CD4-positive, alpha-beta T cell treated with Interleukin-4 for 1 hour (primary cell): ENCODE measurements around the gene AP1B1.

Experiments used
- DNase-seq, 2 donors: peaks; one replicate each; pipeline ENCODE4 v3.0.0-alpha.2; 2020 to 2022

AP1B1 gene

DNA sequence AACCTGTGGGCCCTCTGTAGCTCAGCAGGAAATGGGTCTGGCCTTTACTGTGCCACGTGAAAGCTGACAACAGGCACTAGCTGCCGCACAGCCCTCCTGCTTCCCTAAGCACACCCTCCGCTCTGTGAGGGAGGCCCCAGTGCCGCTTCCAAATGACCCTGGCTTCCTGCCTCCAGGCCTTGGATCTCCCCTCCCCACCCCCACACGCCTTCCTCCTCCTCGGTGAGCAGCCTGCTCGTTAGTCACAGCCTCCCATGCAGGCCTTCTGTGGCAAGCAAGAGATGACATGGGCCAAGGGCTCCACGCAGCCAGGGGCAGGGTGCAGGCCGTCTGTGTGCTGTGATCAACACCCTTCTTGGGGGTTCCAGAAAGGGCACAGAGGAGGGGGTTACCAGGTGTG lies 57.6 kb downstream of the AP1B1 start:
- DNase-seq = no peak

GRCh38 chr22:29330291-29330690 lies 58.1 kb downstream of the AP1B1 start:
- no peak for DNase-seq

GRCh38 chr22:29329581-29329980 lies 58.8 kb downstream of the AP1B1 start:
- no peak for DNase-seq

GRCh38 chr22:29328566-29329500 lies 59.5 kb downstream of the AP1B1 start:
- DNase-seq = no peak

DNA sequence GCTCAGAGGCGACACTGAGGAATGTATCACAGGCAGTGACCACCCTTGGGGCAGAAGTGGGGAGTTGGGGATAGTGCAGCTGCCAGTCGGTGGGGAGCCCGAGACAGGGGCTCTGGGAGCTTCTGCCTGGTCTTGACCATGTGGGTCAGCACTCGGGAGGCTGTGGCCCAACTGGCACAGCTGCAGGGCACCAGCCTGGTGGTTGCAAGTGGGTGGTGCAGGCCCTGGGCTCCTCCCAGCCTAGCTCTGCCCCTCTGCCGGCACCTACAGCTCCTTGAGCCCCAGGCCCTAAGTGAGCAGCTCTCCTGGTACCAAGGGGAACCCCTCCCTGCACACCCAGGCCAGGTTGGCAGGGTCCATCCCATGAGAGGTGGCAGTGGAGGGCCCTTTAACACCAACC lies 60.3 kb downstream of the AP1B1 start:
- no peak for DNase-seq

GRCh38 chr22:29327089-29327764 lies 61.1 kb downstream of the AP1B1 start:
- DNase-seq = no peak

GRCh38 chr22:29326481-29326880 lies 61.9 kb downstream of the AP1B1 start:
- no peak for DNase-seq

GRCh38 chr22:29325785-29326315 lies 62.5 kb downstream of the AP1B1 start:
- no peak for DNase-seq

- no peak for DNase-seq
Measured at GRCh38 chr22:29325356-29325755, 63.0 kb downstream of the AP1B1 start.

DNA sequence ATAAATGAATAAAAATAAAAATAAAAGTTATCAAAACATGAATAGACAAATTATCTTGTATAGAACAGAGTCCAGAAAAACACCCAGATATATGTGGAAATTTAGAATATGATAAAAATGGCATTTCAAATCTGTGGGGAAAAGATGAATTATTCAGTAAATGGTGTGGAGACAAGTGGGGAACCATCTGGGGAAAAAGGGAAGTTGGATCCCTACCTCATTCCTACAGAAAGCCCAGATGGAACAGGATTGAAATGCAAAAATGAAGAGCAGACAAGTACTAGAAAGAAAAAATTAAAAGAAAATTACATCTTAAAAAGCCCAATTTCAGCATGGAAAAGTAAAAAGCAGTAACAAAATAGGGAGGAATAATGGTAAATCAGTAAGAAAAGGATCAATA lies 64.7 kb downstream of the AP1B1 start:
- no peak for DNase-seq

- DNase-seq = no peak
Measured at GRCh38 chr22:29320546-29320945, 67.8 kb downstream of the AP1B1 start.

- DNase-seq = no peak
Measured at GRCh38 chr22:29319072-29319471, 69.3 kb downstream of the AP1B1 start.

DNA sequence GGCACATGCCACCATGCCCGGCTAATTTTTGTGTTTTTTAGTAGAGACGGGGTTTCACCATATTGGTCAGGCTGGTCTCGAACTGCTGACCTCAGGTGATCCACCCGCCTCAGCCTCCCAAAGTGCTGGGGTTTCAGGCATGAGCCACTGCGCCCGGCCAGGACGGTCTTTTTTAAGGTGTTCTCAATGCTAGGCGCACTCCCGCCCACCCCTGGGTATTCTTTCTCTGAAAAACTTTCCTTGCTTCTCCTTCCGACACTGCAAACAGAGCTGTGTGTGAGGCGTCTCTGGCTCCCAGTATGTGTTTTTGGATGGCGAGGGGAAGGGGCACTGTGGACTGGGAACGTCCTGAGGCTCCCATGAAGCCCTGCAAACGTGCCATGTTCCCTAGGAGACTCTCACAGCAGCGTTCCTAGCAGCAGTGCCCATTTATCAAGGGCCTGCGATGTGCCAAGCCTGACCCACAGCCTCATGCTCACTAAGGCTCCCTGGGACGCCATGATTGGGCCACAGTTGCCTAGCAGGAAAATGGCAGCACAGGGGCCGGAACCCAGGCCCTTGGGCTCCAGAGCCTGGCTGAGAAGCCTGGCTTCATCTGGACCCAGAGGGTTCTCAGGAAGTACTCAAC lies 70.4 kb downstream of the AP1B1 start:
- DNase-seq = no peak

DNA sequence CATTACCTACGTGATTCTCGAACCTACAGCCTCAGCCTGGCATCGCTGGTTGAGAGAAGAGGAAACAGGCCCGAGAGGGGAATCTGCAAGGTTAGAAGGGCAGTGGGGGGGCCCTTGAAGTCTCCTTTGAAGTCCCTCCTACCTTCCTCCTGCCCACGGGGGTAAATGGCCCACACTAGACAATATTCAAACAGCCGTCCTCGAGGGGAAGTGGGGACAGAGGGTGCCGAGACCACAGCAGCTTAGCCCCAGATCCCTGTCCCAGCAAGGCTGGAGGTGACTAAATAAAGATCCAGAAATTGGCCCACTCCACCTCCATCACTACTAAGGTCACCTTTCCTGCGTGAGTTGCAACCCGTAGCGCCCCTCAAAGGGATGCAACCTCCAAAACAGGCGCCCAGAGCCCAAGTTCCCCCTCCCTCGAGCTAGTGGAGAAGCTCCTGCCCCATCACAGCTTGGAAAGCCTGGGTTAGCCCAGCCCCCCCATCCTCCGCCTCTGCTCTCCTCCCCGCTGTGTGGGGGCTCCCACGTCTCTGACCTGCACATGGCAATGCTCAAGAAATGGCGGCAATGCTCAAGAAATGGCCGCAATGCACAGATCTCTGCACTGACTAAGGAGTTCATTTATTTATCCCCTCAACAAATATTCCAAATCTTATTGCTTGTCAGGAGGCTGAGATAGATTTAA lies 72.1 kb downstream of the AP1B1 start:
- DNase-seq = no peak

- no peak for DNase-seq
Measured at GRCh38 chr22:29315286-29316140, 72.9 kb downstream of the AP1B1 start, which contains the start of gene RASL10A. RASL10A (minus strand) TSS chr22:29315697; CDS start chr22:29315246, 451 bp downstream.

DNA sequence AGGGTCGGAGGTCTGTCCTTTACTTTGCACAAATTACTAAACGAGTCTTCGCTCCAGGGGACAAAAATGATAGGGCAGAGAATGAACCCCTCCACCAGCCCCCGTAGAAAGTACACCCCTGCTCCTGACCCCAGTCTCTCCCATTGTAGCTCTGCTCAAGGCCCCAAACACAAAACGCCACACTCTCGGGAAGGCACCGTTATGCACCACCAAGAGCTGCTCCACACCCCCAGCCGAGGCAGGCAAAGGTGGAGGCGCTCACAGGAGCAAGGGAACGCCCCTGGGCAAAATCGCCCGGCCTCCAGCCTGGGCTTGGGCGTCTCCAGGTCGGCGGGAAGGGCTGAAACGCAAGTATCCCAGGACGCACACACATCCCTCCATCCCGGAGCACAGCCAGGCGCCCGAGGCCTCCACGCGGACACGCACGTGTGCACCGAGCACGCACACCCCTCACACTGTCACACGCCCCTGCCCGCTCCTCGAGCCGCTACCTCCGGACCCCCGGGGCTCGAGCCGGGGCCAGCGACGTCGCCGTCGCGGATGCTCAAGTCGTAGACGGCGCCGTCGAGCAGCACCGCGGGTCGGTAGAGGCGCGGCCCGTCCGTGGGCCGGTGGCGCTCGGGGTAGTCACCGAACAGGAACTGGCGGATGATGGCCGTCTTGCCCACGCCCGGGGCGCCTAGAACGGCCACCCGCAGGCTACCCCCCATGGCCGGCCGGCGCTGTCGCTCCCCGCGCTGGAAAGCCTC lies 73.7 kb downstream of the AP1B1 start:
- no peak for DNase-seq

GRCh38 chr22:29313576-29314466 lies 74.5 kb downstream of the AP1B1 start:
- no peak for DNase-seq

GRCh38 chr22:29313126-29313575 lies 75.2 kb downstream of the AP1B1 start:
- peak; percentile 10 to 26 for DNase-seq

GRCh38 chr22:29312218-29313125 lies 75.9 kb downstream of the AP1B1 start:
- DNase-seq = no peak
